ENCODE results near the gene TRRAP. TPM values are rescaled to one million over a fixed set of nuclear protein-coding genes. Genes with fewer than 3 reads are reported as not detected.

TRRAP gene
- total RNA-seq, 2 donors from 2014 or later, result 23.4 to 24.3 TPM

GRCh38 chr7:99030457-99030856 lies 152.1 kb downstream of the TRRAP start:
- H3K27ac ChIP-seq, result peak overlapping the region; percentile 80 to 87
- H3K27me3 ChIP-seq, result no peaks in the 10 kb centered on the region
- no peak for DNase-seq (ENCODE audit: low spot score)
- TF ChIP-seq, protein P1, sequence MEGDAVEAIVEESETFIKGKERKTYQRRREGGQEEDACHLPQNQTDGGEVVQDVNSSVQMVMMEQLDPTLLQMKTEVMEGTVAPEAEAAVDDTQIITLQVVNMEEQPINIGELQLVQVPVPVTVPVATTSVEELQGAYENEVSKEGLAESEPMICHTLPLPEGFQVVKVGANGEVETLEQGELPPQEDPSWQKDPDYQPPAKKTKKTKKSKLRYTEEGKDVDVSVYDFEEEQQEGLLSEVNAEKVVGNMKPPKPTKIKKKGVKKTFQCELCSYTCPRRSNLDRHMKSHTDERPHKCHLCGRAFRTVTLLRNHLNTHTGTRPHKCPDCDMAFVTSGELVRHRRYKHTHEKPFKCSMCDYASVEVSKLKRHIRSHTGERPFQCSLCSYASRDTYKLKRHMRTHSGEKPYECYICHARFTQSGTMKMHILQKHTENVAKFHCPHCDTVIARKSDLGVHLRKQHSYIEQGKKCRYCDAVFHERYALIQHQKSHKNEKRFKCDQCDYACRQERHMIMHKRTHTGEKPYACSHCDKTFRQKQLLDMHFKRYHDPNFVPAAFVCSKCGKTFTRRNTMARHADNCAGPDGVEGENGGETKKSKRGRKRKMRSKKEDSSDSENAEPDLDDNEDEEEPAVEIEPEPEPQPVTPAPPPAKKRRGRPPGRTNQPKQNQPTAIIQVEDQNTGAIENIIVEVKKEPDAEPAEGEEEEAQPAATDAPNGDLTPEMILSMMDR (IDR thresholded peaks at IDR 0.05), result no peak
- no peak overlapping the region for H3K4me3 ChIP-seq
- peaks cover 0 to 22% of the 10 kb centered on the region in 2 donors for H3K4me1 ChIP-seq
- H3K36me3 ChIP-seq, result peaks cover 75% of the 10 kb centered on the region
- peaks cover 0 to 5% of the 10 kb centered on the region in 2 donors for H3K9me3 ChIP-seq

GRCh38 chr7:99030951-99031350 lies 152.6 kb downstream of the TRRAP start:
- Histone ChIP-seq H3K9me3 (peaks cover 0 to 5% of the 10 kb centered on the region in 2 donors), H3K27ac (peak overlapping the region; percentile 80 to 87), H3K36me3 (peaks cover 80% of the 10 kb centered on the region), H3K27me3 (no peaks in the 10 kb centered on the region), H3K4me3 (no peak overlapping the region), H3K4me1 (peaks cover 0 to 22% of the 10 kb centered on the region in 2 donors)
- TF ChIP-seq, protein P1 (IDR thresholded peaks at IDR 0.05), result no peak
- DNase-seq (ENCODE audit: low spot score), result peak; percentile 77

DNA sequence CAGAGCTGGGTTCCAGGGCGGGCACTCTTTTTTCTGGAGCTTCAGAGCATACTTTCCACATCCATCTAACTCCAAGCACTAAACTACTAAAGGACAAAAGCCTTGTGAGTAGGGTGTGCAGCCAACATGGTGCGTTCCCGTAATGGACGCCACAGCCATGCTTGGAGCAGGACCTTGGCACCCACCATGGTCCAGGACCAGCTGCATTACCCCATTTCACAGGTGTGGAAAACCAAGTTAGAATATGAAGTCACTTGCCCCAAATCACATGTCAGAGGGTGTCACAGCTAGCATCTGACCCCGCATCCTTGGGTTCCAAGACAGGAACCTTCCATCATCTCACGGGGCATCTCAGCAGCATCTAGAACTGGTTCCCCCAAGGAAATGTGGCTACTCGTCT lies 153.2 kb downstream of the TRRAP start:
- TF ChIP-seq, protein P1 (IDR thresholded peaks at IDR 0.05), result no peak
- Histone ChIP-seq H3K36me3 (peaks cover 83% of the 10 kb centered on the region), H3K4me3 (no peak overlapping the region), H3K27ac (peak overlapping the region; percentile 80 to 87), H3K9me3 (peaks cover 0 to 5% of the 10 kb centered on the region in 2 donors), H3K4me1 (peaks cover 0 to 22% of the 10 kb centered on the region in 2 donors), H3K27me3 (no peaks in the 10 kb centered on the region)
- peak; percentile 40 for DNase-seq (ENCODE audit: low spot score)

DNA sequence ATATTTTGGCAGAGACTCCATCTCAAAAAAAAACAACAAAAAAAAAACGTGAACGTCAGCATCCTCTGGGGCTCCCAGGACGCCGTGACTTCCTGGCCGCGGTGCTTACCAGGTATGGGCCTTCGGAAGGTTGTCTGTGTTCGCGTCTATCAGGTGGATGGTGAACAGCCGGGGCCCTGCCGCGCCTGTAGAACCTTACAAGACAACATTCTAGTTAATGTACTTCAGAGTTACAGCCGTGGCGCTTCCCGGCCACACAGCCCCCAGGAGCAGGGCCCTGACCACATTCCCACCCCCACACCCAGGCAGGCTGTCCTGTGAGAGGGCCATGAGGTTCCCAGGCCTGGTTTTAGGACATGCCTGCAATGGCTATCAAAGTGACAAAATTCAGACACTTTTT lies 154.6 kb downstream of the TRRAP start:
- Histone ChIP-seq H3K4me1 (peaks cover 0 to 22% of the 10 kb centered on the region in 2 donors), H3K4me3 (no peak overlapping the region), H3K27me3 (no peaks in the 10 kb centered on the region), H3K27ac (peak overlapping the region in 1 of 2 donors; percentile 87), H3K36me3 (peaks cover 94% of the 10 kb centered on the region), H3K9me3 (peaks cover 0 to 5% of the 10 kb centered on the region in 2 donors)
- TF ChIP-seq, protein P1 (IDR thresholded peaks at IDR 0.05), result no peak
- DNase-seq (ENCODE audit: low spot score), result peak; percentile 57

DNA sequence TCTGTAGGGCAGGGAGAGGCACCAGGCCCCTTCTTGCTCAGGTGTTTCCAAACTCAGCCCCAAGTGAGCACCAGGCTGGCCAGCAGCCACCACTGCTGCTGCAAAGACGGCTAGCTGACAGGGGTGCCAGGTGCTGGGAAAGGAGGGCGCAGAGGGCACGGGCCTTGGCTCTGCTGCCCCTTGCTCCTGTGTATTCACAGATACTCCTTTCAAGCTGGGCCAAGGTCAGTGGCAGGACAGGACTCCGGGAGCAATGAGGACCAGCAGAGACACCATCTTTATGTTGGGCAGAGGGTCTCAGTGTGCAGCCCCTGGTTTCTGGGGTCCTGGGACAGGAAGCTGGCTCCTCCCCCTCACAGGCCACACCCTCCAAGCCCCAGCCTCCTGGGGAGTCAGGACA lies 155.4 kb downstream of the TRRAP start:
- Histone ChIP-seq H3K27ac (peak overlapping the region; percentile 33 to 87), H3K27me3 (no peaks in the 10 kb centered on the region), H3K36me3 (peaks cover 96% of the 10 kb centered on the region), H3K4me1 (peaks cover 0 to 22% of the 10 kb centered on the region in 2 donors), H3K9me3 (peaks cover 0 to 5% of the 10 kb centered on the region in 2 donors), H3K4me3 (no peak overlapping the region)
- TF ChIP-seq, protein P1 (IDR thresholded peaks at IDR 0.05), result no peak
- peak; percentile 42 for DNase-seq (ENCODE audit: low spot score)
